ENCODE measurements around the gene CDKAL1. TPM values are rescaled to one million over a fixed set of nuclear protein-coding genes. Genes with fewer than 3 reads are reported as not detected.

Gene CDKAL1
- total and polyA plus RNA-seq, 10 of the 15 experiments (the other 5 are each of a cell fraction or from before 2014, with no cell fraction given) = 10.7 to 26.9 (median 17.3) TPM

GRCh38 chr6:20875369-20875963, 341.2 kb downstream of the CDKAL1 start:
- 46% methylated on average over 1 of the region's 1 CpG for WGBS (ENCODE audit: insufficient coverage, insufficient replicate concordance, low lambda C conversion rate, missing lambda C conversion rate)
- BruUV-seq (replicated peaks) = no TSS peak

More at GRCh38 chr6:20875369-20875963, 341.2 kb downstream of the CDKAL1 start:
- POLR2A ChIA-PET = interaction anchor here (1.5 kb wide), 1 partner anchor 713 kb away, joined by 17 read pairs; no protein-coding TSS in a partner anchor
- SMC1A ChIA-PET (ENCODE audit: uncharacterized antibody, unreplicated experiment) = interaction anchor here (0.6 to 4.9 kb wide), 28 partner anchors 19 to 872 kb away, joined by 3 to 48 read pairs (median 3); partner anchors contain the start of gene SOX4
- Histone ChIP-seq H3K4me2 (ENCODE audit: control insufficient read depth, insufficient read depth) (no peak overlapping the region), H4K20me1 (ENCODE audit: control insufficient read depth, insufficient read depth) (no peaks in the 10 kb centered on the region), H3K4me1 (ENCODE audit: control insufficient read depth, insufficient read depth, low read length) (peaks cover 18% of the 10 kb centered on the region; the same call in 1 of the 2 replicates), H3K4me3 (no peak overlapping the region), H3K27ac (ENCODE audit: control insufficient read depth, insufficient read depth) (no peak overlapping the region), H3K9me3 (replicated peaks; ENCODE audit: control insufficient read depth, insufficient read depth, low read length) (no peaks in the 10 kb centered on the region; the same call in 2 of the 3 replicates), H3K79me2 (ENCODE audit: control insufficient read depth, insufficient read depth, low read length) (no peaks in the 10 kb centered on the region), H3K9ac (ENCODE audit: control insufficient read depth, insufficient read depth, low read length) (no peak overlapping the region), H3K36me3 (ENCODE audit: control insufficient read depth in 2 of 2, insufficient read depth in 2 of 2, low read length in 1 of 2) (no peaks in the 10 kb centered on the region), H3K27me3 (replicated peaks in 1 of 2; ENCODE audit: control insufficient read depth in 2 of 2, insufficient read depth in 2 of 2, low read length in 1 of 2) (no peaks in the 10 kb centered on the region), H2AFZ (ENCODE audit: control insufficient read depth, low read depth, low read length) (no peak overlapping the region)
- intact Hi-C loops (cut with micrococcal nuclease; ENCODE audit: unreplicated experiment) = loop anchor here (1.0 to 10.0 kb wide), 4 partner anchors 282 to 714 kb away; no protein-coding TSS in a partner anchor
- FAIRE-seq (no peak), DNase-seq (ENCODE audit: low read depth, low spot score) (no peak), ATAC-seq (no peak)
- RAD21 ChIA-PET (ENCODE audit: unreplicated experiment) = interaction anchor here (0.7 to 4.5 kb wide), 15 partner anchors 9 to 1861 kb away, joined by 3 to 68 read pairs (median 5); partner anchors contain the start of gene SOX4
- TF ChIP-seq POLR2A (IDR thresholded peaks at IDR 0.05; ENCODE audit: low read depth, low read length) = no peak
- no peak for TF ChIP-seq IKZF2 (IDR thresholded peaks at IDR 0.05)
- no peak for TF ChIP-seq FOXK2 (IDR thresholded peaks at IDR 0.05)
- TF ChIP-seq GATAD2B (conservative IDR thresholded peaks at IDR 0.05; ENCODE audit: low read depth) = no peak
- TF ChIP-seq RAD21 (IDR thresholded peaks at IDR 0.05; ENCODE audit: insufficient read depth, low read depth, low read length) = peak; percentile 60
- TF ChIP-seq SMC3 (IDR thresholded peaks at IDR 0.05; ENCODE audit: borderline replicate concordance, low read length) = peak; percentile 56; the same call in 1 of the 2 replicates
- peak; percentile 24 to 47 (median 32); a peak in 4 of 6 replicates for TF ChIP-seq CTCF (IDR thresholded peaks at IDR 0.05 in 2 of 3, conservative IDR thresholded peaks at IDR 0.05 in 1 of 3; ENCODE audit: control insufficient read depth in 2 of 3, extremely low read depth in 1 of 3, insufficient read depth in 1 of 3, low read depth in 3 of 3, low read length in 3 of 3)
- in situ Hi-C loops (cut with MboI) = loop anchor here (10.0 kb wide), 1 partner anchor 709 kb away; no protein-coding TSS in a partner anchor
- CTCF ChIA-PET = interaction anchor here (0.7 to 3.7 kb wide), 18 partner anchors 9 to 751 kb away, joined by 3 to 38 read pairs (median 3); partner anchors contain the start of gene SOX4
